Endometrial microvascular endothelial cells (primary cell): ENCODE data around the gene C18orf63. TPM values are rescaled to one million over a fixed set of nuclear protein-coding genes. Genes with fewer than 3 reads are reported as not detected.

ENCODE experiments used
- in situ Hi-C: cut with HindIII; loops from 2 replicates; pipeline ENCODE4 v1.10.0; 2017; ENCODE audit warnings: low sequenced_read_pairs, low pct_unique_long_range_greater_than_20kb; ENCODE audit errors: inconsistent ontology term
- total RNA-seq: library from RNA; depleted of rRNA; stranded (reverse); fragments of >200 nt; gene quantifications from one replicate; pipeline ENCODE4 v1.2.3, GENCODE V29; 2015; ENCODE audit errors: inconsistent ontology term

C18orf63 gene
- total RNA-seq, 1 donor from 2014 or later: not detected

DNA sequence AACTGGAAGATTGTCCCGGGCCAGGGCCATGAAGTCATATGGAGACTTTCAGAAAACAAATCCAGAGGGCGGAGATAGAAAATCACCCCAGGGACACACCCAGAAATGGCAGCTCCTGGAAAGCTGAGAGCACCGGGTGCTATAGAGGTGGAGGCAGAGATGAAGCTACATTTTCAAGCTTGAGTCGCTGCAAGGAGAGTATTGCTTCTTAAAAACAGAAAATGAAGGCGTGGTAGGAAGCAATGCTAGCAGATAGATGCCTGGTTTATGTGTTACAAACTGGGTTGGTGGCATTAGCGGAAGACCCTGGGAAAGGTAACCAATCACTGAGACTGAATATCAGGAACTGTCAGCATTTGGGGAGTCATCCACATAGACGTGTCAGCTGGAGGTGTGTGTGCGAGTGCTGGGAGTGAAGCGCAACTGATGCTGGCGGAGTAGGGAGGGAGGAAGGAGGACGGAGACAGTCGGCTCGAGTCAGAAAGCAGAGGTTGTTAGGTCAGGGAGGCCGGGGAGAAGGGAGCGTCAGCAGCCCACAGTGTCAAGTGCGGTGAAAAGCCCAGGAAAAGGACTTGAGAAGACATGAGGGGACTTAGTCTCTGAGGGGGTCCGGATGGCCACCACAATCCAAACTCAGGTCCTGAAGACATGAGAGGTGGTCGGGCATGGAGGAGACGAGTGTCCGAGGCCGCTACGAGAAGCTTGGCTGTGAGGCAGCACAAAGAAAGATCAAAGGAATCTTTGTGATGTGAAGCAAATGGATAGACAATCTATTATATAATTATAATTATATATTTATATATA lies 45.4 kb downstream of the C18orf63 start:
- in situ Hi-C loops: no loop called here

DNA sequence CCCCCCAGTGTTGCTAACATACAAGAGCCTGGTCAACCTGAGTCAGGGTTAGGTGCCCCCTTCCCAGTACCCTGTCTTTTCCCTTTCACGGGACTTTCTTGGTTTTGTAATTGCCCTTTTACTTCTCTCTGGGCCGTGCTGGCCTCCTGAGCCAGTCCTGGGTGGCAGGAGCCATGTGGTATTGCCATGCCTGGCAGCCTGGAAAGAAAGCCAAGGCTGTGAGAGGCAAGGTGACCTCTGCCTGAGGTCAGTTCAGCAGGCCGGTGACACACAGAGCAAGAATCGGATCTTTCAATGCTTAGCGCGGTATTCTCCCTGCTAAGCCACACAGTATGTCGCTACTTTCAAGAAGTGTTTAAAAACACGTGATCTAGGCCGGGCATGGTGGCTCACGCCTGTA lies 52.3 kb downstream of the C18orf63 start:
- in situ Hi-C loops: no loop called here

DNA sequence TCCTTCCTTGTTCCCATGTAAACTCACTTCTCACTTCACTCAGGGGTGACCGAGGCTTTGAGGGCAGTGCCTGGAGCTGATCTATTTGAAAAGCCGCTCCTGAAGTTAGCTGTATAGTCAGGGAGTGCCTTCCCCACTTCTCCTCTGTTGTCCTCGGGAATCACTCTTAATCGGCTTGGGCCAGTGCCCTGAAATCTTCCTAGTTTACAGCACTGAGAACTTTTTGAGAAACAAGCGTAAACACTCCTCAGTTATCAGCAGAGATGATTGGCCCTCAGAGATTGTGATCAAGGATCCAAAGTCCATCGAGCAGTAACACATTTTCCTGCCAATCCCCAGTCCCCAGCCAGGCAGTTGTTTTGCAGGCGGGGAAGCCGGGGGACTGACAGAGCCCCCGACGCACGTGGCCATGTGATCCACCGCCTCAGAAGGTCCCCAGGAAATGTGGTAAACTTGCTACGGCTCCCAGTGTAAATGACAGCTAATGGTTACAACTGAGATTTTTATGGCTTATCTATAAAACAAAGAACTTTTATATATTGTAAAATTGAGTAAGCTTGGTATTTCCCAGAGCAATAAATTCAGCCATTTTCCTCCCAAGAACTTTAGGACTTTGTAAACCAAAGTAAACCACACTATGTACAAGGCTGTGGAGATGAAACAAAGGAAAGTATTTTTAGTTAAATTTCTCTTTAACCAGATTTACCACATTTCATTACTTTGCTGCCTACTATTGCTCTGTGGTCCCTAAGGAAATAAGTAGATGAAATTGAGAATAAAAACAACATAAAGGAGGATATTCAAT lies 53.5 kb downstream of the C18orf63 start:
- in situ Hi-C loops: no loop called here

DNA sequence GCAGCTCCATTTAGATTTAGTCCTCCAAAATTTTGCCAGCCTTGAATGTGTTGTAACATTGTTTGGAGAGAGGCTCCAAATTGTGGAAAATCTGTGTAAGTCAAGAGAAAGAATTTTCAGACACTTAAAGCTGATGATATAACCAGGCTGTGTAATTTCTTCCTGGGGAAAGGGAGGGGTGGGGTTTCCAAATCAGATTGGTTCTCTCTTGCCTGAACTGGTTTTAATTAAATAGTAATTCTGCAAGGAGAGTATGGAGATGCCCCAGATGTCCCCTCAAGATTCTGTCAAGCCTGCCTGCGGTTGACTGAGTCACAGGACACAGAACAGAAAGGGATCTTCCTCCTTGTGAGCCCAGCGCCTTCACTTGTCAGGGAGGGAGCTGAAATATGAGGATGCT lies 54.5 kb downstream of the C18orf63 start:
- in situ Hi-C loops: no loop called here

DNA sequence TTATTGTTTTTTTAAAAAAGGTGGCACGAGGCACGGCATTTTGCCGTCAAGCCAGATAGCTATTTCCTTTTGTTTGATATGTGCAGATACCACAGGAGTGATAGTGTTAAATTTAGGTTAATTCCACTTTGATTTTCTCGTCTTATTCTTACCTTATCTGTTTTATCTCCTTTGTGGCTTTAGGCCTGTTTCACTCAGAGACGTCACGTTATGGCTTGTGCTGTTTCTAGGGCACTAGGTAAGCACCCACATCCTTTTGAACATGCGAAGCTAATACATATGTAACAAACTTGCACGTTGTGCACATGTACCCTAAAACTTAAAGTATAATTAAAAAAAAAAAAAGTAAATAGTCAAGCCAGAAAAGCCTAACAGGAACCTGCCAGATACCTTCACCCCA lies 57.8 kb downstream of the C18orf63 start:
- in situ Hi-C loops: no loop called here

DNA sequence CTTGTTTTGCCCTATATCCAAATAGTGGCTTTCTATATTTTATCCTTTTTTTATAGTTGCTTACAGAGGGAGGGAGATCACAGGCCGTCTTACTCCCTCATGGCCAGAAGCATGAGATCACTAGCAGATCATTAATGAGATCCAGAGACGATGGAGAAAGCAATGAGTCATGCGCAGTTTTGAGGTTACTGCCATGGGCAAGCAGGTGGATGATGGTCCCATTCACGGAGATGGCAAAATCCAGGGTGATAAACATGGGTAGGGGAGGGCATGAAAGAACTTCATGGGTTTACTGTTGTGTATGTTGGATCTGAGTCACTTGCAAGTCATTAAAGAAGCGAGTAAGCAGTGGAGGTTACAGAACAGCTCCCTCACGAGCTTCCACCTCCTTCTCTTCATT lies 60.4 kb downstream of the C18orf63 start:
- in situ Hi-C loops: no loop called here

DNA sequence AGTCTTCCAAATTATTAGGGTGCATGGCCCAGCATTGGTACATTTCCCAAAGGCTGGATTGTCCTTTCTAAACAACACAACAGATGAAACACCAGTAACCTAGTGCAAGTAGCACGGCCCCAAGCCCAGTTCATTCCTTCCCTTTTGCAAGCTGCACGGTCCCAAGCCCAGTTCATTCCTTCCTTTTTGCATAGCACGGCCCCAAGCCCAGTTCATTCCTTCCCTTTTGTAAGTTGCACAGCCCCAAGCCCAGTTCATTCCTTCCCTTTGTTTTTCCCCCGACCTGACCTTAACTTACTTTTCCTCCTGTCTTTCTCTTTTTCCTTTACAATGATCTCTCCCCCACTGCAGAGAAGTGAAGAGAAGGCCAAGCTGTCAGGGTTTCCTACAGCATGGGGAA lies 60.9 kb downstream of the C18orf63 start:
- in situ Hi-C loops: no loop called here

DNA sequence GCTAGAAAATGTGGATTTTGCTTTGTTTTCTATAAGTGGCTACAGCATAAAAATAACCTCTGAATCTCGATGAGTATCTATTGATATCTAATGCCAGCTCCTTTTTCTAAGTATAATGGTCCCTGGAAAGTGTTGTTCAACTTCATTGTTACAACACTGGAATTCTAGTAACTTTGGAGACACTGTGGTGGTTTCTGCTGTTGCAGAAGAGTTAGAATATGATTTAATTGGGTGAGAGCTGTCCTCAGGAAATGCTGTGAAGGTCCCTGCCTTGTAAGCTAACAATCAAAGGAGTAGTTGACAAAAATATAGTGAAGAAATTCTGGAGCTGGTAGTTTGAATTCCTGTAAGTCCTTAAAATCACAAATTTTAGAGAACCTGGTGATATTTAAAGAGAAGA lies 62.1 kb downstream of the C18orf63 start:
- in situ Hi-C loops: no loop called here

DNA sequence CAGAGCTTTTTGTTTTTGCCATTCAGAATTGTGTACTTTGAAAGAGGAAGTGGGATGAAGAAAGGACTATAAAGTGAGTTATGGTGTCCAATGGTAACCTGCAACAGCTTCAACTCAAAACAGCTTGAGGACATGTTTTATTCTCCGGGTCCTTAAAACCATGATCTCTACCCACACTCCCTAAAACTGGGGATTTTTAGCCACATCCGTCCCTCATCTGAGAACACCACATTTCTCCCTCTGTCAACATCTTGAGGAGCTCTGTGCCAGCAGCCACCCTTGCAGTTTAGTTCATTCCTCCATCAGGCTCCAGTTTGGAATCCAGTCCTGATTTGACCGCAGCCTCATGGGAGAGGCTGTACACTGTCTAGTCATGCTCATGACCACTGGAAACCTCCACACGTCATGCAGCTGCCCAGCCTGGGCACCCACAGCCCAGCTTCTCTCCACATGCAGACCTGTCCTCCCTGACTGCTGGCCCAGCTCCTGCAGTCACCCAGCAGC lies 62.6 kb downstream of the C18orf63 start:
- in situ Hi-C loops: no loop called here

DNA sequence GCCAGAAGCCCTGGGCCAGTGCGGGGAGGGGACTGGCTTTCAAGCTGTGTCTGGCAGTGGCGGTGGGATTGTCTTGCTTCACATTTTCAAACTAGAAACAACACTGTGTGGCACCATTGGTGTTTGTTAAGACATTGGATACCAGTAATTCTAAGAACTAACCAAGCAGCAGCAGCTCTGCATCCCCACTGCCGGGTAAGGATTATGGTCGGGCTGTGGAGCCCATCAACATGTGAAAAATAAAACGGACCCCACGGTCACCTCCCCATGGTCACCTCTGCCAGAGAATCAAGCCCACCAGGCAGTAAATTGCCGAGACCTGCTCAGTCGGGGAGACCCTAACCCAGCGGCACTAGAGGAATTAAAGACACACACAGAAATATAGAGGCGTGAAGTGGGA lies 65.3 kb downstream of the C18orf63 start:
- in situ Hi-C loops: no loop called here

DNA sequence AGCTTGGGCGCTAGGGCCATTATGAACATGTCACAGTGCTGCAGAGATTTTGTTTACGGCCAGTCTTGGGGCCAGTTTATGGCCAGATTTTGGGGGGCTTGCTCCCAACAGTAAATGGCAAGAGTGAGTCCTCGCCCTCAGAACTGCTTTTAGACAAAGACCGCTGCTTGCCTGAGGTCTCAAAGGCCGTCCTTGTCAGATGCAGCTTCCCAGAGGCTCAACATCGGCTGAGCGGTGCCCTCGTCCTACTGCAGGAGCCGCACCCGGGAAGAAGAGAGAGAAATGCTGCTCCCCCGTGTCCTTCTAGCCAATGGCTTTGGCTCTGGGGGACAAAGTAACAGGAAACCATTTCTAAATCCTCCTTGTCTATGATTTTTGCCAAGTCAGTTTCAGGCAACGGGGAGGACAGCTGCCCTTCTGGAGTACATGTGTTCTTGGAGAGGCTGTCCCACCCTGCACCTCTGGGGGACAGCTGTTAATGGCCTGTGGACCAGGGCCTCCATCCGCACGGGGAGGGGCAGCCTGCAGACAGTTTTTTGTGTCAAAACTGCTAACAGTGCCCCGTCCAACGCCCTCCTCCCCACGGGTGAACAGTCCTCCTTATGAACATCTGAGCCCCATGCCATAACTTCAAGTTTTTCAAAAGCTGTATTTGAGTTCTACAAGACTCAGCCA lies 66.1 kb downstream of the C18orf63 start:
- in situ Hi-C loops: no loop called here

DNA sequence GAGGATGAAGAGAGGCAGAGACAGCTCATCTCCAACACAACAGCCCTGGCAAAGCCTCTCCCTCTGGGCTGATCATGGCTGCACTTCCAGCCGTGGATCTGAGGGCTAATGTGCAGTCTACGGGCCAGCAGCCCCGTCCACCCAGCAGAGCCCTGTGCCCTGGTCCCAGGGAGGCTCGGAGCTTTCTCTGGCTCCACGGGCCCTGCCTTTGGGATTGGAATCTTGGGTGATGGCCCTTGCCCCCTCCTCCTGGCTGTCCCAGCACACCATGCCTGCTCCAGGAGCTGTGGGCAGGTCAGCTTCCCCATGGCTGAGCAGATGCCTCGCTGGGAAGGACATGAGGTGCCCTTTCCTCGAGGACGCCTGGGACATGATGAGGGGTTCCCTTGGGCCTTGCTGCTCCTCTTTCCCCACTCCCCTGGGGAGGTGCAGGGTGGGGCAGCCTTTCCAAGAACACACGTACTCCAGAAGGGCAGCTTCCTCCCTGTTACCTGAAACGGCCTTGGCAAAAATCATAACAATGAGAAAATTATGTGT lies 66.9 kb downstream of the C18orf63 start:
- in situ Hi-C loops: no loop called here

DNA sequence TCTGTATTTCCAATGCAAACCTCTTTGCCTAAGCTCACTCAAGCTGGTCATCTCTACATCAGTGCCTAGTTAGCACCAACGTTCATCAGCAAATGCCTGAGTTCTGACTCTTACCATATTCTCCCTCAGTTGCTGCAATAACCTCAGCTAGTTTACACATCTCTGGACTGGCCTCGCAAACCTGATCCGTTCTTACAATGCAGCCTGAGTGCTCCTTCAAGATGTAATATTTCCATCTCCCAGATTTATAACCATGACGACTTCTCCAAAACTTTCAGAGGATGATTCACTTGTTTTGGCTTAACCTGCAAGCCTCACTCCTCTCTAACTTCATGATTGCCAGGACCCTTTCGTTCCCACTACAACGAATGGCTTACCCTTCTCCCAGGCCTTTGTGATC lies 71.7 kb downstream of the C18orf63 start:
- in situ Hi-C loops: no loop called here

DNA sequence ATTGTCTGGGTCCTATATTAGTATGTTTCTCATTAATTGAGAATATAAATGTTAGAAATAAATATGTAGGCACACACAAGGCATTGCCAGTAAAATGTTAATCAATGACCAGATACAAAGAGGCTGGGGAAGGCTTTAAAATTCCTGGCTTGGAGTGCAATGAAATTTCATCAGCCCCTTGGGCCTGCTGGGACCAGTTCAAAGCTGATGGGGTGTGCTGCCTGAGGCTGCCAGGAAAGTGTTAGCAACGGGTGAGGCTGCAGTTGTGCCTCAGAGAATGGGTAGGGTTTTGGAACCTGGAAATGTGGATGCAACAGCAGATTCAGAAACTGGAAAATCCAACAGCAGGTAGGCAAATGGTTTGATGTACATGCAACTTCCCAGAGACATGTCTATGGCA lies 72.6 kb downstream of the C18orf63 start:
- in situ Hi-C loops: no loop called here

DNA sequence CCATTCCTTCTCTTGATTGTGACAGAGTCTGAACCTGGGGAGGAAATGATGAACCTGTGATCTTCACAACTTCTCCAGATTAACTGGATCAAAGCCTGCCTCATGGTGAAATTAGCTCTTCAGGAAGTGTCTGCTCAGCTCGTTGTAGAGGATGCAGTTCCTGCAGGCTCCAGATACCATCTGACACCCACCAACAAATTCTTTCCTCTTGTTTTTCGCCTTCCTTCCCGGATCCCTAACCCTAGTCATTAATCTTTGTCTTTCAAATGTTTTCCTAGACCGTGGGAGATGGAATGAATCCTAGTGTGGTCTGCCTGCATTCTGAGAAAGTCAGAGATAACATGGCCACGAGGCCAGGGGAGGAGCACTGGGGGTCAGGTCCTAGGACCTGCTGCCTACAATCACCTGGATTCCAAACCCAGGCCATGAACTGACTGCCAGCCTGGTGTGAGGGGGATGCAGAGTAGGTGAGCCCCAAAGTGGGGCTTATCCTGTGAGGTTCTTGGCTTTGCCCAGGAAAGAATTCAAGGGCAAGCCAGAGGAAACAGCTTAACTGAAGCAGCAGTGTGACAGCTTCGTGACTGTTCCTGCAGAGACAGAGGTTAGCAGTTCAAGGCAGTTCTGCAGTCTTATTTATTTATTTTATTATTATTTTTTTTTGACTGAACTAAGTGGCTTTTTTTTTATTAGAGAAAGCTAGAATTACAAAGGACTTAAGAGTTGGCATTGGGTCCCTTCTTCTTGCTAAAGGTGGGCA lies 73.7 kb downstream of the C18orf63 start:
- in situ Hi-C loops: no loop called here

DNA sequence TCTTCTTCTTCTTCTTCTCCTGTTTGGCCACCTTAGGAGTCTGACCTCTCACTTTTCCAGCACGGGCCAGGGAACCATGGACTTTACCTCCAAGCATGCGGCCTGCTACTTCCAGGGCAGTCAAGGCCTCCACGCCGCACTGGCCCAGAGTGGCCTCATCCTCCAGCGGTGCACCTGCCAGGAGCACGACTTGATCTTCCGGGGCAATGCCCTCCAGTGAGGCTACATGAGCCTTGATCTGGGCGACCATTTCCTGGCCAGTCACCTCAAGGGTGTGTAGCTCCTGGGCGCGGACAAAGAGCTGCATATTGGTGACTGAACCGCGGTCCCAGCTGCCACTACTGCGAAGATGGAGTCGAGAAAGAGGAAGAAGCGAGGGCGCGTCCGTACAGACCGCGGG lies 74.4 kb downstream of the C18orf63 start:
- in situ Hi-C loops: no loop called here

DNA sequence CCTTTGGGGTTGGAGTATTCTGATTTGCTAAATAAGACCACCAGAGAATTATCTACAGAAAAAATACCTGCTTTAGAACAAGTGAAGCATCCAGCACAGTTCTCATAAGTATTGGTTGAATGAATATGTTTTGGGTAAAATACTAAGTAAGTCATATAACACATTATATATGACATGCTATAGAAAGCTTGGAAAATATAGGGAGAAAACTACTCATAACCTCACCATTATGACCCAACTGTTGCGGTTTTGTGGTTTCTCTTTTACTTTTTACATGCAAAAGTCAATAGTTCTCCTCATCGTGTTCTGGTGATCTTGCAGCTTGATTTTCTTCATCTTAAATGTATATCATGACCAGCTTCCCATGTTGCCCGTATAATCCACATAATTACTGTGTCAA lies 75.3 kb downstream of the C18orf63 start:
- in situ Hi-C loops: no loop called here

DNA sequence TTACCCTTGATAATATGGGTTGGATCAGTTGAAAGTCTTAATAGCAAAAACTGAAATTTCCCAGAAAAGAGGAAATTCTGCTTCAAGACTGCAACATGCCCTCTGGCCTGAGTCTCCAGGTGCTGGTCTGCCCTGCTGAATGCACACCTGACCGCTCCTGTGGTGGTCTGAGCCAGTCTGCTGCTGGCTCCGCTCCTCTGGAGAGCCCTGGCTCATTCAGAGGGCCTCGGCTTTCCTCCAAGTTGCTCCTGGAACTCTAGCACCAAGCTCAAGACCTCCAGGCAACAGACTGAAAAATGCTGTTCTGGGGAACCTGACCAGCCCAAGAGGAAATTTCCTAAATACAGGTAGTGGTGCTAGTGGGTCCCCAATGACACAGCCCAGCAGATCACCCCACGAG lies 76.7 kb downstream of the C18orf63 start:
- in situ Hi-C loops: no loop called here

DNA sequence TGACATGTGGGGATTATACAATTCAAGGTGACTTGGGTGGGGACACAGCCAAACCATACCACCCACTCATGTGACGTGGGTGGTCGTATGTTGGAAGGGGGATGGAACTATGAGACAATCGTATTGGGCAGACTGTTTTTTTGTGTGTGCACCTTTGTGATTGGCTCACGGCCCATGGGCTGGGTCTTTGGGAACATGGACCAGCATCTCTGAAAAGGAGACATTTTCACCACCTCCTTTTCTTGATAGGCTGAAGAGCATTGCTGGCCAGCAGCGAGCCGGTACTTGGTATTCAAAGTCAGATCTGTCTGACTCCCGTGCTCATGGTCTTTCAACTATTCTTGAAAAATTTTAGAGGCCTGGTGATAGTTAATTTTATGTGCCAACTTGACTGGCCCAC lies 79.4 kb downstream of the C18orf63 start:
- in situ Hi-C loops: no loop called here
